ENCODE results near the gene BRPF3. TPM values are rescaled to one million over a fixed set of nuclear protein-coding genes. Genes with fewer than 3 reads are reported as not detected.

Gene BRPF3
- total RNA-seq, 1 donor from 2014 or later: 37.6 TPM

GRCh38 chr6:36235862-36236261, 39.3 kb downstream of the BRPF3 start:
- H3K36me3 Mint-ChIP-seq (ENCODE audit: low read depth, unreplicated experiment): peaks cover 24% of the 10 kb centered on the region
- H3K27me3 Mint-ChIP-seq (ENCODE audit: unreplicated experiment): peaks cover 4% of the 10 kb centered on the region
- H3K4me3 Mint-ChIP-seq (ENCODE audit: unreplicated experiment): no peak overlapping the region
- DNase-seq (ENCODE audit: low spot score): no peak
- peaks cover 7% of the 10 kb centered on the region for H3K4me1 Mint-ChIP-seq (ENCODE audit: unreplicated experiment)
- TF ChIP-seq CTCF (IDR thresholded peaks at IDR 0.05; ENCODE audit: unreplicated experiment): no peak
- no peaks in the 10 kb centered on the region for H3K9me3 Mint-ChIP-seq (ENCODE audit: unreplicated experiment)
- H3K27ac Mint-ChIP-seq (ENCODE audit: unreplicated experiment): no peak overlapping the region

GRCh38 chr6:36239774-36240173, 43.2 kb downstream of the BRPF3 start:
- peaks cover 4% of the 10 kb centered on the region for H3K36me3 Mint-ChIP-seq (ENCODE audit: low read depth, unreplicated experiment)
- DNase-seq (ENCODE audit: low spot score): no peak
- TF ChIP-seq CTCF (IDR thresholded peaks at IDR 0.05; ENCODE audit: unreplicated experiment): no peak
- no peak overlapping the region for H3K27ac Mint-ChIP-seq (ENCODE audit: unreplicated experiment)
- no peaks in the 10 kb centered on the region for H3K9me3 Mint-ChIP-seq (ENCODE audit: unreplicated experiment)
- H3K4me1 Mint-ChIP-seq (ENCODE audit: unreplicated experiment): peaks cover 4% of the 10 kb centered on the region
- peaks cover 5% of the 10 kb centered on the region for H3K27me3 Mint-ChIP-seq (ENCODE audit: unreplicated experiment)
- no peak overlapping the region for H3K4me3 Mint-ChIP-seq (ENCODE audit: unreplicated experiment)

- Mint-ChIP-seq H3K27me3 (ENCODE audit: unreplicated experiment) (peaks cover 7% of the 10 kb centered on the region), H3K4me1 (ENCODE audit: unreplicated experiment) (peaks cover 17% of the 10 kb centered on the region), H3K27ac (ENCODE audit: unreplicated experiment) (no peak overlapping the region), H3K4me3 (ENCODE audit: unreplicated experiment) (no peak overlapping the region), H3K9me3 (ENCODE audit: unreplicated experiment) (no peaks in the 10 kb centered on the region), H3K36me3 (ENCODE audit: low read depth, unreplicated experiment) (no peaks in the 10 kb centered on the region)
- DNase-seq (ENCODE audit: low spot score): no peak
- no peak for TF ChIP-seq CTCF (IDR thresholded peaks at IDR 0.05; ENCODE audit: unreplicated experiment)
Observed at GRCh38 chr6:36241728-36242127, 45.2 kb downstream of the BRPF3 start.

GRCh38 chr6:36242161-36242560, 45.6 kb downstream of the BRPF3 start:
- no peak overlapping the region for H3K4me3 Mint-ChIP-seq (ENCODE audit: unreplicated experiment)
- peaks cover 8% of the 10 kb centered on the region for H3K27me3 Mint-ChIP-seq (ENCODE audit: unreplicated experiment)
- TF ChIP-seq CTCF (IDR thresholded peaks at IDR 0.05; ENCODE audit: unreplicated experiment): no peak
- no peaks in the 10 kb centered on the region for H3K9me3 Mint-ChIP-seq (ENCODE audit: unreplicated experiment)
- no peaks in the 10 kb centered on the region for H3K36me3 Mint-ChIP-seq (ENCODE audit: low read depth, unreplicated experiment)
- peaks cover 18% of the 10 kb centered on the region for H3K4me1 Mint-ChIP-seq (ENCODE audit: unreplicated experiment)
- no peak overlapping the region for H3K27ac Mint-ChIP-seq (ENCODE audit: unreplicated experiment)
- no peak for DNase-seq (ENCODE audit: low spot score)

- H3K9me3 Mint-ChIP-seq (ENCODE audit: unreplicated experiment): no peaks in the 10 kb centered on the region
- H3K27me3 Mint-ChIP-seq (ENCODE audit: unreplicated experiment): peaks cover 10% of the 10 kb centered on the region
- no peaks in the 10 kb centered on the region for H3K36me3 Mint-ChIP-seq (ENCODE audit: low read depth, unreplicated experiment)
- no peak for DNase-seq (ENCODE audit: low spot score)
- TF ChIP-seq CTCF (IDR thresholded peaks at IDR 0.05; ENCODE audit: unreplicated experiment): no peak
- peaks cover 18% of the 10 kb centered on the region for H3K4me1 Mint-ChIP-seq (ENCODE audit: unreplicated experiment)
- no peak overlapping the region for H3K4me3 Mint-ChIP-seq (ENCODE audit: unreplicated experiment)
- no peak overlapping the region for H3K27ac Mint-ChIP-seq (ENCODE audit: unreplicated experiment)
Observed at GRCh38 chr6:36242626-36243025, 46.1 kb downstream of the BRPF3 start.

Data from endothelial cell (in vitro differentiated cells).